ENCODE measurements around the gene CYGB.
"Not testable (repeated sequence)": the region's sequence is repeated elsewhere in the genome, so short reads cannot be mapped to it uniquely, and the experiment has no call there.

The CYGB gene

DNA sequence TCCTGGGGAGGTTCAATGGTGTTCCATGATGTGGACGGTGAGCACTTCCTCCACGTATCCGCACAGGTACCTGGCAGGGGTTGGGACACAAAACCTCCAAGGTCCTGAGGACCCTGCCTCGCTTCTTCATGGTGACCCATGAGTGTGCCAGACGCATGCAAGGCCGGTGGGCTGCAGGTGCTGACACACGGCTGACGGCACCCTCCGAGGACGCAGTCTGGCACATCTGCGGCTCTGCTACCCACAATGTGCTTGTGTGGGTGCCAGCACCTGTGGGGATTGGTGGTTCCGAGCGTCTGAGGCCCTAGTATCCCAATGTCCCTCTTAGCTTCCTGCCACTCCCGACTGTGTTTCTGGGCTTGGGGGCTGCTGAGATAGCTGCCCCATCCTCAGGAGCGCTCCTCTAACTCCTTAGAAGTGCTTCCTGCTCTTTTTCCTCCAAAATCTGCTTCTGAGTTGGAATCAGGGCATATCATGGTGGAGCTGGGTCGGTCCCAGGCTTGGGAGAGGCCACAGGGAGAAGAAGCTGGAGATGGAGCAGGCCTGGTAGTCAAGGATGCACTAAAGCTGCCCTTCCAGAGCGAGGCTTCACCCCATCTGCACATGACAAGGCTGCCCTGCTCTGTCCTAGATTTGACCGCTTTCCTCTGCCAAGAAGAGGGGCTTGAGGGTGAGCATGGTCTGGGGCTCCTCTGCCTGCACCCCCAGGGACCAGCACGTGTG lies 1.6 kb downstream of the CYGB start:
- DNase-seq (ENCODE audit: insufficient read length, low spot score) (peak; percentile 18), FAIRE-seq (no peak)
- TF ChIP-seq, protein P1, sequence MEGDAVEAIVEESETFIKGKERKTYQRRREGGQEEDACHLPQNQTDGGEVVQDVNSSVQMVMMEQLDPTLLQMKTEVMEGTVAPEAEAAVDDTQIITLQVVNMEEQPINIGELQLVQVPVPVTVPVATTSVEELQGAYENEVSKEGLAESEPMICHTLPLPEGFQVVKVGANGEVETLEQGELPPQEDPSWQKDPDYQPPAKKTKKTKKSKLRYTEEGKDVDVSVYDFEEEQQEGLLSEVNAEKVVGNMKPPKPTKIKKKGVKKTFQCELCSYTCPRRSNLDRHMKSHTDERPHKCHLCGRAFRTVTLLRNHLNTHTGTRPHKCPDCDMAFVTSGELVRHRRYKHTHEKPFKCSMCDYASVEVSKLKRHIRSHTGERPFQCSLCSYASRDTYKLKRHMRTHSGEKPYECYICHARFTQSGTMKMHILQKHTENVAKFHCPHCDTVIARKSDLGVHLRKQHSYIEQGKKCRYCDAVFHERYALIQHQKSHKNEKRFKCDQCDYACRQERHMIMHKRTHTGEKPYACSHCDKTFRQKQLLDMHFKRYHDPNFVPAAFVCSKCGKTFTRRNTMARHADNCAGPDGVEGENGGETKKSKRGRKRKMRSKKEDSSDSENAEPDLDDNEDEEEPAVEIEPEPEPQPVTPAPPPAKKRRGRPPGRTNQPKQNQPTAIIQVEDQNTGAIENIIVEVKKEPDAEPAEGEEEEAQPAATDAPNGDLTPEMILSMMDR (IDR thresholded peaks at IDR 0.05; ENCODE audit: insufficient read depth, missing control alignments), result no peak

DNA sequence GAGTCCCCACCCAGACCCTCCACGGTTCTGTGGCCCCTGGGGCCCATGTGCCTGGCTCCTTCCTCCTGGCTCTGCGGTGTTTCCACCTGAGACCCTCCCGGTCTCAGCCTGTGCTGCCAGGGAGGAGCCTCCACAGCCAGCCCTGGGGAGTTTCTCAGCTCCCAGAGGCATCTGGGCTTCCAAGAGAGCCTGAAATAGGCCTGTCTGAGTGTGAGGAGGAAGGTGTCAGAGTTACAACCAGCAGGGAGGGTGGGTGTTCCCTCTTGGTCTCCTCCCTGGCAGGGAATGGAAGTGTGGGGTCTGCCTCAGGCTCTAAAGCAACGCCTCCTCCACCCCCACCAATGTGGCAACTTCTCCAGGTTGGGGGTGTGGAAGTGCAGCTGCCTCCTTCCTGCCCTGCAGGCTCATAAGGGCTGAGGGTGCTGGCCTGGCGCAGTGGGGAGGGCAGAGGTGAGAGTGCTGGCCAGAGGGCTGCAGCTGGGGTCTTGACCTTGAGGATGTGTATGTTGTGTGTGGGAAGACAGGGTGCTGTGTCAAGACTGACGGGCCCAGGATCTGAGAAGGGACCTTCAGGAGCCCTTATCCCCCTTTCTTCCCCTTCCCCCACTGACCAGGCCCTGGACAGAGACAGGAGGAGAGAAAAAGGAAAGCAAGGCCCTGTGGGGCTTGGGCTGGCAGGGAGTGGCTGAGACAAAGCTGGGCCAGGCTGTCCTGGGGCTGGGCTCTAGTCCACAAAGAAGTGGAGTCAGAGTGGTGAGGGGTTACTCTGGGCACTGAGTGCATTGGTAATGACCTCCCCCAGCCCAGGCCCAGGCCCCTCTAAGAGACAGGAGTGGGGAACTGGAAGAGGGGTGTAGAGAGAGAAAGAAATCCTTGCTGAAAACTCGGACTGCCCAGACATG lies 2.4 kb downstream of the CYGB start:
- no peak for FAIRE-seq

DNA sequence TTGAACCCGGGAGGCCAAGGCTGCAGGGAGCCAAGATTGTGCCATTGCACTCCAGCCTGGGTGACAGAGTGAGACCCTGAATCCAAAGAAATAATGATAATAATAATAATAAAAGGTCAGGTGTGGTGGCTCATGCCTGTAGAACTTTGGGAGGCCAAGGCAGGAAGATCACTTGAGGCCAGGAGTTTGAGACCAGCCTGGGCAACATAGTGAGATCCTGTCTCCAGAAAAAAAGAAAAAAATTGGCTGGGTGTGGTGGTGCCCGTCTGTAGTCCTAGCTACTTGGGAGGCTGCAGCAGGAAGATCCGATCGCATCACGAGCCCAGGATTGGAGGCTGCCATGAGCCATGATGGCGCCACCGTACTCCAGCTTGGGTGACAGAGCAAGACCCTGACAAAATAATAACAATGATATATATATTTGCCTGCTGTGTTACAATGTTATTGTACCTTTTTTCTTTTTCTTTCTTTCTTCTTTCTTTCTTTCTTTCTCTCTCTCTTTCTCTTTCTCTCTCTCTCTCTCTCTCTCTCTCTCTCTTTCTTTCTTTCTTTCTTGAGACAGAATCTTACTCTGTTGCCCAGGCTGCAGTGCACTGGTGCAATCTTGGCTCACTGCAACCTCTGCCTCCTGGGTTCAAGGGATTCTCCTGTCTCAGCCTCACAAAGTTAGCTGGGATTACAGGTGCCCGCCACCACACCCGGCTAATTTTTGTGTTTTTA lies 3.7 kb downstream of the CYGB start:
- DNase-seq (ENCODE audit: insufficient read length, low spot score); FAIRE-seq: not testable (repeated sequence)

More for the DNA sequence above, 2.4 kb downstream of the CYGB start:
- DNase-seq (ENCODE audit: insufficient read length, low spot score), result peak; percentile 15
- TF ChIP-seq, protein P1 (IDR thresholded peaks at IDR 0.05; ENCODE audit: insufficient read depth, missing control alignments), result no peak

DNA sequence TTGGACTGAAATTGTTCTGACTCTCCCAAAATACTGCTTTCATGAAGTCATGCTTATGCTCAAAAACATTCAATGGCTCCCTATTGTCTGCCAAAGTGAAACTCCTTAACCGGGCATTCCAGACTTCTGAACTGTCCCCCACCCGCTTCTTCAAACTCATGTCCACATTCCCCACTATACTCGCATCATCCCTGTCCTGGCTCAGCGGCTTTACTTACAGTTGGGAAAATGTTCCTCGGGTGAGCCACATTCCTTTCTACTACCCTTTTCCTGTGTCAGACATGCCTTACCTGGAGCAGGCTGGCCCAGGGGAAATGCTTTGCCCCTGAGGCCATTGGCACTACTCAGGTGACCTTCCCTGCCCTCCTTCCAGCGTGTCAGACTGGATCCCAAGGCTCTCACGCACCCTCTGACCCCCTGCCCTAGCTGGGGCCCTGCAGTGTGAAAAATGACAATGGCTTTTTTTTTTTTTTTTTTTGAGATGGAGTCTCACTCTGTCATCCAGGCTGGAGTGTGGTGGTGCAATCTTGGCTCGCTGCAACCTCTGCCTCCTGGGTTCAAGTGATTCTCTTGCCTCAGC lies 5.3 kb downstream of the CYGB start:
- FAIRE-seq (no peak), DNase-seq (ENCODE audit: insufficient read length, low spot score) (peak; percentile 5)
- TF ChIP-seq, protein P1 (IDR thresholded peaks at IDR 0.05; ENCODE audit: insufficient read depth, missing control alignments), result no peak

DNA sequence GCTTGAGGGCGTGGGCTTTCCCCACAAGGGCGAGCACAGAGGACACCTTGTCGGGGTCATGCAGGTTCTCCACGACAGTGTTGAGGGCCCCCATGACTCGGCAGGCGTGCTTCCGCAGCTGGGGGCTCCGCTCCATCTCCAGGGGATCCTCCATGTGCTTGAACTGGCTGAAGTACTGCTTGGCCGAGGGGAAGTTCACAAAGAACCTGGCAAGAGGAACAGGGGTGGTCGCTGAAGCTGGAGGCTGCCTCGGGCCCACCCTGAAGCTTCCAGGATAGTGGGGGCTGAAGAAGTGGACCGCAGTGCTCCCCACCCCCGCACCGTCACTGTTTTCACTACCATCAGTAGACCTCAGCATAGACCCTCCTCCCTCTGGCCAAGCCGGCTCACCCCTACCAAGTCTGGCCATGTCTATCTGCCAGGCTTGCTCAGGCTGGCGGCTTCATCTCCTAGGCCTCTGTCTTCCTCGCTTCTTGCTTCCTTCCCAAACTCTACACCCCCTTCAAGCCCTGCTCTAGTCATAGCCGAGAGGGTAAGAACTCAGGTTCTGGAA lies 5.9 kb downstream of the CYGB start:
- DNase-seq (ENCODE audit: insufficient read length, low spot score), result peak; percentile 6
- no peak for FAIRE-seq
- TF ChIP-seq, protein P1 (IDR thresholded peaks at IDR 0.05; ENCODE audit: insufficient read depth, missing control alignments), result no peak

DNA sequence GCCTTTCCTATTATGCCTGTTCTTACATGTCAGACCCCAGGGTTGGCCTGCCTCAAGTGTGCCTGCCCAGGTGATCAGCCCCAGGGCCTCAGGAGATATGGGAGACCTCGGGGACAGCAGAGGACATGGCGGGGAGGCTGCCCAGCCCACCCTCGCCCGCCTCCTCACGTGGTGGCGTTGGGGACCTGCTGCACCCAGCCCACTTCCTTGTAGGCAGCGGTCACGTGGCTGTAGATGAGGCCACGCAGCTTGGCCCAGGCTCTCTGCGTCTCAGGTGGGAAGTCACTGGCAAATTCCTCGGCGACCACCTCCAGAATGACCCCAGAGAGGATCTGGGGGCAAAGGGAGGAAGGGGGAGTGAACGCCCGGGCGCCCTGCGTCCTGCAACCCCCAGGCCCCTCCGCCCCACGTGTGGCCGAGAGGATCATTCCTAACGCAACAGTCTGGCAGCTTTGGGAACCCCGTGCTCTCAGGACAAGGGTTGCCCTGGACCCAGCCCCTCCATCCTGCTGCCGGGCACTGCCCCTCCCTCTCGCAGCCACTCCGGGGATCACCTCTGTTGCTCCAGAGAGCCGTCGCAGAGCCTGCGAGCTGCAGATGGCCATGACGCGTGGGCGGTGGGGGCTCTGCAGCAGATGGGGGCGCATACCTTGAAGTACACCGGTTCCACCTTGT lies 6.6 kb downstream of the CYGB start:
- FAIRE-seq, result no peak
- DNase-seq (ENCODE audit: insufficient read length, low spot score), result peak; percentile 6
- TF ChIP-seq, protein P1 (IDR thresholded peaks at IDR 0.05; ENCODE audit: insufficient read depth, missing control alignments), result no peak
